Activated B cell treated with CpG ODN at 0.5 μM for 24 hours (primary cell): ENCODE measurements around the gene PELI1. TPM values are rescaled to one million over a fixed set of nuclear protein-coding genes. Genes with fewer than 3 reads are reported as not detected.
"Not testable (repeated sequence)": the region's sequence is repeated elsewhere in the genome, so short reads cannot be mapped to it uniquely, and the experiment has no call there.

Experiments
- ATAC-seq: fragments of 200-7000 bp; cut with Tn5 transposase; one replicate; pipeline ENCODE4 v1.10.0; 2021; ENCODE audit warnings: low read depth, mild to moderate bottlenecking, moderate library complexity
- CTCF ChIA-PET: fragments of 350-600 bp; sonication (Branson Sonifier 250); formaldehyde crosslinking; loops from one replicate; lab custom pipeline; 2021; ENCODE audit warnings: antibody characterized with exemption; lab: Charles Lee
- POLR2A ChIA-PET: fragments of 350-600 bp; sonication (Branson Sonifier 250); formaldehyde crosslinking; loops from one replicate; lab custom pipeline; 2021; ENCODE audit warnings: antibody characterized with exemption; lab: Charles Lee
- DNase-seq: peaks from one replicate; pipeline ENCODE4 v3.0.0; 2022
- H3K27ac Mint-ChIP-seq: one replicate; pipeline ENCODE4 v1.8.0; 2020; ENCODE audit warnings: mixed read lengths
- H3K27me3 Mint-ChIP-seq: one replicate; pipeline ENCODE4 v1.8.0; 2021; ENCODE audit warnings: mixed read lengths
- H3K36me3 Mint-ChIP-seq: one replicate; pipeline ENCODE4 v1.8.0; 2021; ENCODE audit warnings: low read depth, mixed read lengths
- H3K4me1 Mint-ChIP-seq: one replicate; pipeline ENCODE4 v1.8.0; 2021; ENCODE audit warnings: mixed read lengths
- H3K4me3 Mint-ChIP-seq: one replicate; pipeline ENCODE4 v1.8.0; 2020; ENCODE audit warnings: mild to moderate bottlenecking, mixed read lengths
- H3K9me3 Mint-ChIP-seq: one replicate; pipeline ENCODE4 v1.8.0; 2020; ENCODE audit warnings: mixed read lengths
- intact Hi-C: fragments of 100-400 bp; cut with micrococcal nuclease; formaldehyde crosslinking; loops from one replicate; pipeline ENCODE4 v1.15.1; 2024
- total RNA-seq: library from RNA; stranded (reverse); gene quantifications from 2 replicates; pipeline ENCODE4 v1.2.3, GENCODE V29; 2022
- TF ChIP-seq, protein P1 (sequence below): fragments of 200-600 bp; IDR thresholded peaks from one replicate; pipeline ENCODE4 v1.8.0; 2022; ENCODE audit warnings: antibody characterized with exemption, mild to moderate bottlenecking

PELI1 gene
- total RNA-seq, 1 donor from 2014 or later, result 93.1 TPM

DNA sequence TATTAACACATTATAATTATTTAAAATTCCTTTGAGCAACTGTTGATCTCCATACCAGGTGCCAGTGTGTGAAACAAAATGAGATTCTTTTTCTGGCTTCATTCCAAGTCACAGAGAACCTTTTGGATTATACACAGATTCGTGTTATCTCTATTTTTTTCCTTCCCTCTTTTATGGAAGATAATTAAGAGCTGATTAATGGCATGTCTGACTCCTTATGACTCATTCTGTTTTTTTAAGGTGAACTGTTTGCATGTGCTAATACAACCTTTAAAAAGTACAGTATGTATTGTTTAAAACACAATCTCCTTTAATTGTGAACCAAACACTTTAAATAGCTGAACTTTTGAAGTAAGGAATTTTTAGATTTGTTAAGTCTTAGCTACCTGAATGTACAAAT lies 39.3 kb downstream of the PELI1 start:
- Mint-ChIP-seq H3K27me3 (no peaks in the 10 kb centered on the region), H3K27ac (no peak overlapping the region), H3K9me3 (no peaks in the 10 kb centered on the region), H3K36me3 (peaks cover 70% of the 10 kb centered on the region), H3K4me1 (peaks cover 56% of the 10 kb centered on the region), H3K4me3 (no peak overlapping the region)
- ATAC-seq (no peak), DNase-seq (no peak)
- POLR2A ChIA-PET, result interaction anchor here (0.6 kb wide), 1 partner anchor 105 kb away, joined by 3 read pairs; no protein-coding TSS in a partner anchor
- CTCF ChIA-PET, result interaction anchor here (1.0 kb wide), 1 partner anchor 225 kb away, joined by 4 read pairs; no protein-coding TSS in a partner anchor
- TF ChIP-seq, protein P1, sequence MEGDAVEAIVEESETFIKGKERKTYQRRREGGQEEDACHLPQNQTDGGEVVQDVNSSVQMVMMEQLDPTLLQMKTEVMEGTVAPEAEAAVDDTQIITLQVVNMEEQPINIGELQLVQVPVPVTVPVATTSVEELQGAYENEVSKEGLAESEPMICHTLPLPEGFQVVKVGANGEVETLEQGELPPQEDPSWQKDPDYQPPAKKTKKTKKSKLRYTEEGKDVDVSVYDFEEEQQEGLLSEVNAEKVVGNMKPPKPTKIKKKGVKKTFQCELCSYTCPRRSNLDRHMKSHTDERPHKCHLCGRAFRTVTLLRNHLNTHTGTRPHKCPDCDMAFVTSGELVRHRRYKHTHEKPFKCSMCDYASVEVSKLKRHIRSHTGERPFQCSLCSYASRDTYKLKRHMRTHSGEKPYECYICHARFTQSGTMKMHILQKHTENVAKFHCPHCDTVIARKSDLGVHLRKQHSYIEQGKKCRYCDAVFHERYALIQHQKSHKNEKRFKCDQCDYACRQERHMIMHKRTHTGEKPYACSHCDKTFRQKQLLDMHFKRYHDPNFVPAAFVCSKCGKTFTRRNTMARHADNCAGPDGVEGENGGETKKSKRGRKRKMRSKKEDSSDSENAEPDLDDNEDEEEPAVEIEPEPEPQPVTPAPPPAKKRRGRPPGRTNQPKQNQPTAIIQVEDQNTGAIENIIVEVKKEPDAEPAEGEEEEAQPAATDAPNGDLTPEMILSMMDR, result no peak
- intact Hi-C loops, result no loop called here

DNA sequence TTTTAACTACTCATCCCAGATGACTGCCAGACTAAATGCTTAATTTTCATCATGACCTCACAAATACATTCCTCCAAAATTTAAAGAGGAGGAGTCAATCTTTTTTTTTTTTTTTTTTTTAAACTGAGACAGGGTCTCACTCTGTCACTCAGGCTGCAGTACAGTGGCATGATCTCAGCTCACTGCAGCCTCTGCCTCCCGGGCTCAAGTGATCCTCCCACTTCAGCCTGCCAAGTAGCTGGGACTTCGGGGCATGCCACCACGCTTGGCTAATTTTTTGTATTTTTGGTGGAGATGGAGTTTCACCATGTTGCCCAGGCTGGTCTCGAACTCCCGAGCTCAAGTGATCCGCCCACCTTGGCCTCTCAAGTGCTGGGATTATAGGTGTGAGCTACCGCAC lies 41.5 kb downstream of the PELI1 start:
- H3K9me3 Mint-ChIP-seq, ATAC-seq, H3K27me3 Mint-ChIP-seq, DNase-seq, H3K4me3 Mint-ChIP-seq, intact Hi-C loops: not testable (repeated sequence)
- peaks cover 76% of the 10 kb centered on the region for H3K36me3 Mint-ChIP-seq
- peak overlapping the region; percentile 61 for H3K27ac Mint-ChIP-seq
- peaks cover 63% of the 10 kb centered on the region for H3K4me1 Mint-ChIP-seq
- ChIA-PET POLR2A (interaction anchor here (0.6 to 1.6 kb wide), 4 partner anchors 12 to 223 kb away, joined by 3 to 6 read pairs (median 5); no protein-coding TSS in a partner anchor), CTCF (interaction anchor here (0.7 to 1.4 kb wide), 2 partner anchors 156 to 225 kb away, joined by 3 to 5 read pairs; no protein-coding TSS in a partner anchor)

DNA sequence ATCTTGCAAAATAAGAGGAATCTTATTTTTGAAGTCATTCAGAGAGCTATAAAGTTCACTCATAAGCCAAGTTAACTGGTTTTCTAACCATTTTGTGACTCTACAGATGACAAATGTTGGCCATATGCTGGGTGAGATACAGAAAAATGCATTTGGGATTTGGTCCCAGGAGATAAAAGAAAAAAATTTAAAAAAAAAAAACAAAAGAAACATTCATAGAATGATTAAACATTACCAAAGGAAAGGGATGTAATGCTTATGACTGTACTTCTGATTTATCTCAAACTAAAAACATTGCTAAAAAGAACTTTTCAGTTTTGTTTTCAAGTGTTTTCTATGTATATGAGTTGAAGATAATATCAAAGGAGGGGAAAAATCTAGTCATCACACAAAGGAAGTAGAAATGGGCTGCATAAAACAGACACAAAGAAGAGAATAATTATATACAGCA lies 43.1 kb downstream of the PELI1 start:
- Mint-ChIP-seq H3K9me3 (peaks cover 4% of the 10 kb centered on the region), H3K4me3 (peak overlapping the region; percentile 41), H3K36me3 (peaks cover 78% of the 10 kb centered on the region), H3K4me1 (peaks cover 63% of the 10 kb centered on the region), H3K27ac (peak overlapping the region; percentile 75), H3K27me3 (no peaks in the 10 kb centered on the region)
- intact Hi-C loops, result loop anchor here (1.0 to 2.0 kb wide), 2 partner anchors 9 to 14 kb away; no protein-coding TSS in a partner anchor
- TF ChIP-seq, protein P1, result no peak
- POLR2A ChIA-PET, result interaction anchor here (0.6 to 1.9 kb wide), 11 partner anchors 11 to 619 kb away, joined by 3 to 11 read pairs (median 4); no protein-coding TSS in a partner anchor
- ATAC-seq, result no peak
- CTCF ChIA-PET, result interaction anchor here (0.9 to 2.0 kb wide), 3 partner anchors 51 to 227 kb away, joined by 3 to 8 read pairs (median 7); no protein-coding TSS in a partner anchor
- no peak for DNase-seq

DNA sequence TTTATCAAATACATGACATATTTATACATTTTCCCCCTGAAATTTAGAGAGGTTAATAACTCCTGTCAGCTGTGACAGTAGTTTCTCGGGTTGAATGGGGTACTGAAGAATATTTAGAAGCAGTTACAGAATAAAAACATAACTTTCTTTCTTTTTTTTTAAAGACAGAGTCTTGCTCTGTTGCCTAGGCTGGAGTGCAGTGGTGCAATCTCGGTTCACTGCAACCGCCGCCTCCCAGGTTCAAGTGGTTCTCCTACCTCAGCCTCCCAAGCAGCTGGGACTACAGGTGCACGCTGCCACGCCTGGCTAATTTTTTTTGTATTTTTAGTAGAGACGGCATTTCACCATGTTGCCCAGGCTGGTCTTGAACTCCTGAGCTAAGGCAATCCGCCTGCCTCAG lies 43.6 kb downstream of the PELI1 start:
- ATAC-seq, result peak; percentile 46
- not testable (repeated sequence) for H3K9me3 Mint-ChIP-seq, H3K4me3 Mint-ChIP-seq, H3K27me3 Mint-ChIP-seq, DNase-seq
- Mint-ChIP-seq H3K27ac (peak overlapping the region; percentile 75), H3K36me3 (peaks cover 78% of the 10 kb centered on the region), H3K4me1 (peaks cover 58% of the 10 kb centered on the region)
- POLR2A ChIA-PET, result interaction anchor here (1.7 to 1.9 kb wide), 3 partner anchors 42 to 218 kb away, joined by 4 to 6 read pairs (median 4); no protein-coding TSS in a partner anchor
- CTCF ChIA-PET, result interaction anchor here (2.0 kb wide), 1 partner anchor 50 kb away, joined by 8 read pairs; no protein-coding TSS in a partner anchor
- intact Hi-C loops, result loop anchor here (2.0 kb wide), 1 partner anchor 14 kb away; no protein-coding TSS in a partner anchor

DNA sequence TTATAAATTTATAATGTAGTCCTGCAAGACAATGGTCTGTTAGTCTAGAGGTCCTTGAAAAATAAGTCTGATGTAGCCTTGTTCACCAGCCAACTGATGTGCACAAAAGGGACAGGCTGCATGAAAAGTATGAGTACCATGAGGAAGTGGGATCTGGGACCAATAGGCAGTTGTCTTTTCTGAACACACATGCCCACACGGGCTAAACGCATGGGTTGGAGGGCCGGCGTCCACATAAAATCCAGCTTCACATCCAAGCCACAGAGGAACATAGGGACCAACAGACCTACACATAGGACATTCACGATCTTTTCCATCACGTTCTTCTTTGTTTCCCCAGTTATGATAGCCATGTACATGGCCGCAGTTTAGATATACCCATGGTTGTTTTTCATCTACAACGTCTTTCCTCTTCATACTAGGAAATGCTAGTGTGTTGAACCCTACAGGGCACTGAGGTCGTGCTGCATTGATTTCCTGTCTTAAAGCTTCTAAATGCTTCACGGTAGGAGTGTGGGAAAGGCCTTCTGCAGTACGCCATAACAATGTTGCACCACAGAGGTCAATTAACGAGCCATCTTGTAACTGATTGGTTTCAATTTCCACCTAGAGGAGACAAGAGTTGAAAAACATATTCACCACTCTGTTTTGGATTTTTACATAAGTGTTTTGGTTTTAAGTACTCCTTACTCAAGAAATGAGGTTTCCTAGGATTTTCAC lies 49.4 kb downstream of the PELI1 start:
- Mint-ChIP-seq H3K27me3 (no peaks in the 10 kb centered on the region), H3K27ac (peak overlapping the region; percentile 19), H3K4me1 (peaks cover 61% of the 10 kb centered on the region), H3K36me3 (peaks cover 77% of the 10 kb centered on the region), H3K4me3 (no peak overlapping the region), H3K9me3 (peaks cover 14% of the 10 kb centered on the region)
- ATAC-seq (no peak), DNase-seq (no peak)
- ChIA-PET CTCF (interaction anchor here (0.6 kb wide), 1 partner anchor 236 kb away, joined by 3 read pairs; no protein-coding TSS in a partner anchor), POLR2A (no interaction called here)
- TF ChIP-seq, protein P1, result no peak
- intact Hi-C loops, result no loop called here
